Esophagus squamous epithelium (tissue), 4 donors: ENCODE results near the gene MBD6.

ENCODE experiments used
- CTCF ChIP-seq, 6 experiments: fragments of 450-650 bp in 4 of 6; fragments of 200-600 bp in 2 of 6; sonication (generic) in 2 of 6; IDR thresholded peaks; one replicate each; pipeline ENCODE4 v1.5.1; 2016 to 2019; ENCODE audit warnings: antibody characterized with exemption in 6 of 6, mild to moderate bottlenecking in 4 of 6, moderate library complexity in 4 of 6
- POLR2A ChIP-seq, 4 donors: fragments of 450-650 bp; IDR thresholded peaks; one replicate each; pipeline ENCODE4 v1.6.1; 2017; ENCODE audit warnings: antibody characterized with exemption in 4 of 4, mild to moderate bottlenecking in 4 of 4, moderate library complexity in 3 of 4

GRCh38 chr12:57473886-57474285 is 48.7 kb upstream of the MBD6 start:
- no peak for TF ChIP-seq CTCF (IDR thresholded peaks at IDR 0.05)
- TF ChIP-seq POLR2A (IDR thresholded peaks at IDR 0.05): no peak
